HG03045 (cell line): ENCODE measurements around the gene SMAD6.
"Not testable (repeated sequence)": the region's sequence is repeated elsewhere in the genome, so short reads cannot be mapped to it uniquely, and the experiment has no call there.

Experiments
- ATAC-seq: cut with Tn5 transposase; IDR thresholded peaks from one replicate; pipeline ENCODE4 v1.9.1; 2021; ENCODE audit warnings: mild to moderate bottlenecking, moderate library complexity; ENCODE audit not compliant: unreplicated experiment

Gene SMAD6

DNA sequence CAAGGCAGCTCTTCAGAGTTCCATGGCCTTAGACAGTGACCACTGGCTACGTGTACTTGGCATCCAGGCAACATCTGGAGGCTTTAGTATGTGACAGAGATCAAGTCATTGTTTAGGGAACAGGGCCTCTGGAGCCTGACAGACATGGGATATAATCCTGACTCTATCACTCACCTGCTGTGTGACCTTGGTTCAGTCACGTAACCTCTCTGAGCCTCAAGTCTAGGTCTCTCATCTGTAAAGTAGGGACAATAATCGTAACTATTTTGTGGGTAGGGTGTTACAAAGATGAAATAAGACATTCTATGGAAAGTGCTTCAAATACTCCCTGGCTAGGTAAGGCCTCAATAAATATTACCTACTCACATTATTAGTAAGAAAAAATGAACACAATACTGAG is 114.2 kb downstream of the SMAD6 start:
- ATAC-seq: no peak

- ATAC-seq: no peak
These were observed 117.0 kb downstream of the SMAD6 start for GRCh38 chr15:66819084-66819483.

GRCh38 chr15:66820481-66821176 is 118.6 kb downstream of the SMAD6 start:
- ATAC-seq: no peak

DNA sequence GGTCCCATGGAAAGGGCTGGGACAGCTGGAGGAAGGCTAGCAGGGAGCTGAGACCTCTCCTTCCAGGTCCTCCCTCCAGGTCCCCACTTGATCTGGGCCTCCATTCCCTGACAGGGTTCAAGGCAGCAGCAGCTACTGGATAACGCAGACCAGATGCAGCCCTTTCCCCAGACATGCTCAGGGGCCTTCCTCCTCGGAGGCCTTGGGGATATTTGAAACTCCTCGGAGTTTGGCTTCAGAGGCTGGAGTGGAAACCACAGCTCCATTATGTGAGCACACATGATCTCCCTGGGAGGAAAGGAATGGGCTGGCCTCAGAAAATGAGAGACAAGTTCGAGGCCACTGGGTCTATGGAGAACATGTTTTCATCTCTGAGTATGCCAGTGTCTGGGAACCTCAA is 119.3 kb downstream of the SMAD6 start:
- no peak for ATAC-seq

DNA sequence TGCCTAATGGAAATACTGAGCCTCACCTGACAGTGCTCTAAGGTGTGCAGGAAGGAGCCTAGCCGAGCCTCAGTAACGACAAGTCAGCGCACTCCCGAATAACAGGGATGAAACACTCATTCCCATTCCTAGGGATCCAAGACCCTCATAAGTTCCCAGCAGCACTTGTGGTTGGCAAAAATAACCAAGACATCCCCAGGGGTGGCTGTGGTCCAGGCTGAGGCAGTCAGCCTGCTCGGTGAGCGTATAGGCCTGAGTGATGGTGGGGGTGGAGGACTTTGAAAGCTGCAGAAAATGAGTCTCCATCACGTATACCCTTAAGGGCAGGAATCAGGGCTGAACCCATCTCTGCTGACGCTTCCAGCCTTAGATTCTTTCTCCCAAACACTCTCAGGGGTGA is 120.1 kb downstream of the SMAD6 start:
- no peak for ATAC-seq

GRCh38 chr15:66822576-66822975 is 120.5 kb downstream of the SMAD6 start:
- ATAC-seq: no peak

GRCh38 chr15:66823601-66824000 is 121.6 kb downstream of the SMAD6 start:
- ATAC-seq: no peak

GRCh38 chr15:66824424-66824823 is 122.4 kb downstream of the SMAD6 start:
- no peak for ATAC-seq

GRCh38 chr15:66825139-66825538 is 123.1 kb downstream of the SMAD6 start:
- ATAC-seq: no peak

DNA sequence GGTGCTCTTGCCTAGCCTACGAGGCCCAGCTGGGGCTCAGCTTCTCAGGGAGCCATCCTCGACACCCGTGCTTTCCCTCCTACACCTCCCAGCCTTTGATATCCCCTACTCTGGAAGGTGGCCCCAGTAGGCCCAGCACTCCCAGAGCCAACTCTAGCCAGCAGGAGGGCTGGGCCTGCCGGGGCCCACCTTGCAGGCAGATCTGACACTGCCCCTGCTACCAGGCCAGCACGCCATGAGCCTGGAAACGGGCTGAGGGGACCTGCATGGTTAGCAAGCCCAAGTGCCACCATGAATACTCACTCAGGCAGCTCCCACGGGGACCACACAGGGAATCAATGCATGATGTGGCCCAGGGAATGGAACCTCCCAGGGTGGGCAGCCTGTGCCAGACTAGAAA is 123.7 kb downstream of the SMAD6 start:
- no peak for ATAC-seq

GRCh38 chr15:66826507-66826906 is 124.5 kb downstream of the SMAD6 start:
- no peak for ATAC-seq

- no peak for ATAC-seq
These were observed 125.1 kb downstream of the SMAD6 start for GRCh38 chr15:66827039-66827697.

DNA sequence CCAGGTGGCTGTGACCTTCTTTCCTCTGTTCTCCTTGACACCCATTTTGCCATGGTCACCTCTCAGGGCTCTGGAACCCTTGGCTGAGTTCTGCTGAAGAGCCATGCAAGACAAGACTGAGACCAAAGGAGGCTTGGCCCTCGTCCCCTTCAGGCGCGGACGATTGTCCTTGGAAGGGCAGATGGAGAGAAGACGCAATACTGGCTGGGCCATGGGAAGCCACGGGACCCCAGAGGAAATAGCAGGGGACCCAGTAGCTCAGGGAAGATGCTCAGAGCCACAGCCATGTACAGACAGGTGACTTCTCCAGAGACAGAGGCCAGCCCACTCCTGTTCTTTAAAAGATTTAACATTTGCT is 125.6 kb downstream of the SMAD6 start:
- ATAC-seq: no peak

GRCh38 chr15:66828817-66829541 is 126.9 kb downstream of the SMAD6 start:
- not testable (repeated sequence) for ATAC-seq

DNA sequence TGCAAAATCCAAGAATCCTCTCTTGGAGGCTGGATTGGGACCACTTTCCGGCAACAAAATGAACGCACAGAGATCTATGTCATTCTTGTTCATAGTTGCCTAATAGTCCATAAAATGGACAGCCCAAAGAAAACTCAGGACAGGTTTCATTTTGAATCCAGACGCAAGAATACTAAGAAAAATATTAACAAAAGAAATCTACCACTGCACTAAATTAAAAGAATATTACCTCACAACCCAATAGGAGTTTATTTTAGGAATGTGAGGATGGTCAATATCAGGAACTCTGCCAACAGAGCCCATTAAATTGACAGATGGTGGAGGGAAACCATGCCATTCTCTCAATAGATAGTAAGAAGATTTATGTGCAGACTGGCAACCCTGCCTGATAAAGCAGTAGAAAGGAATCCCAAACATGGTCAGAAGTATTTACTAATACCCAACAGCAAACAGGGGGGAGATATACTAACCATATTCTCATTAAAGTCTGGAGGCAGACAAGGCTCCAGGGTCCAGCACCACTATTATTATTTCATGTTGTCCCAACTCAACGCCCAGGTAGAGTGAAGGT is 127.6 kb downstream of the SMAD6 start:
- ATAC-seq: no peak

DNA sequence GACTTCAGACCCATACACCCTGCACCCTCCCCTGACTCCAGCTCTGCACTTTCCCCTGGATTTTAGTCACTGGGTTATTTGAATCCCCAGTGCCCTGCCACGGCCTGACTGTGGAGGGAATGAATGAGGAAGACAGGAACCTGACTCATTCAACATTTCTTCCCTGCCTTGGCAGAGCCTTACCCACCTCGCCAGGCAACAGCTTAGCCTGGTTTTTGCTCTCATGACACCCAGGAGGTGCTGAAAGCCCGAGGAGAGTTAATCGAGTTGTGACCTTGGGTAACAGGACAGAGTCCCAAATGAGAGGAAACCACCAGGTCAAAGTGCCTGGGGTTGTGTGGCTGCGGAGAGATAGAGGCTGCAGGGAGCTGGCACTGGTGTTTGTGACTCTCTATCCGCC is 128.3 kb downstream of the SMAD6 start:
- no peak for ATAC-seq

DNA sequence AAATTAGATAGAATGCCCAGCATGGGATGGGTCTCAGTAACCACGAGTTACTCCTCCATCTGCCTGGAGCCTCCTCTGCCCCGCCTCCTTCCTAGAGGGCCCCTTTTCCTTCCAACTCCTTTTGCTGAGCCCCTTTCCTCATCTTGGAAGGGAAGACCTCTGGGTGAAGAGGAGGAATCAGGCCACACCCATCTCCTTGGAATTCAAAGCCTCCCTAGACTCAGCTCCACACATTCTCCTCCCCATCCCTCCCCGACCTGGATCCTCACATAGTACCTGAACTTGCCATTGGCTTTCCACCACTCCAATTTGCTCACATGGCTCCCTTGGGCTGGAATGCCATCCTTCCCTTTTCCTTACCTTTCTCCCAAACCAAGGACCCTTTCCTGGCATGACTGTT is 128.8 kb downstream of the SMAD6 start:
- ATAC-seq: no peak

- no peak for ATAC-seq
These were observed 129.3 kb downstream of the SMAD6 start for GRCh38 chr15:66831289-66831688.

GRCh38 chr15:66831801-66832390 is 129.9 kb downstream of the SMAD6 start:
- ATAC-seq: no peak
